HG03045 (cell line): ENCODE results near the gene PLXDC1.

Source experiments
- ATAC-seq: cut with Tn5 transposase; IDR thresholded peaks from one replicate; pipeline ENCODE4 v1.9.1; 2021; ENCODE audit warnings: mild to moderate bottlenecking, moderate library complexity; ENCODE audit not compliant: unreplicated experiment

The PLXDC1 gene

DNA sequence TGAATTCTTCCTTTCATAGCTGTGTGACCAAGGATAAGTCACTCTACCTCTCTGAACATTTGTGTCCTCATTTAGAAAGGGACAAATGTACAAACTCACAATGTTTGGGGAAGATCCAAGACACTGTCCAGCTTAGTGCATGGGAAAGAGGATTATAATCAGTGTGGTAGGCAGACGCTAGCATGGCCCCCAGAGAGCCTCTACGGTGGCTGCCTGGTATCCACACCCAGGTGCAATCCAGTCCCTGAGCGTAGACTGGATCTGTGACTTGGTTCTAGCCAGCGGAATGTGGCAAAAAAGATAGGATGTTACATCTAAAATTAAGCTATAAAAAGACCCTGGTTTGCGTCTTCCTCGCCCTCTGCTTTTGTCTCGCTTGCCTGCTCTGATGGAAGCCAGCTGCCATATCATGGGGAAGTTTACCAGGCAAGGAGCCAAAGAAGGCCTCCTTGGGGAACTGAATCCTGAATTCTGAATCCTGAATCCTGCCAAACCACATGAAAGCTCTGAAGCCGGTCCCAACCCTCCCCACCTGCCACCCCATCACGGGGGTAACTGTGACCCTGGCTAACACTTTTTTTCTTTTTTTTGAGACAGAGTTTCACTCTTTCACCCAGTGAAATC is 51.7 kb downstream of the PLXDC1 start:
- no peak for ATAC-seq

DNA sequence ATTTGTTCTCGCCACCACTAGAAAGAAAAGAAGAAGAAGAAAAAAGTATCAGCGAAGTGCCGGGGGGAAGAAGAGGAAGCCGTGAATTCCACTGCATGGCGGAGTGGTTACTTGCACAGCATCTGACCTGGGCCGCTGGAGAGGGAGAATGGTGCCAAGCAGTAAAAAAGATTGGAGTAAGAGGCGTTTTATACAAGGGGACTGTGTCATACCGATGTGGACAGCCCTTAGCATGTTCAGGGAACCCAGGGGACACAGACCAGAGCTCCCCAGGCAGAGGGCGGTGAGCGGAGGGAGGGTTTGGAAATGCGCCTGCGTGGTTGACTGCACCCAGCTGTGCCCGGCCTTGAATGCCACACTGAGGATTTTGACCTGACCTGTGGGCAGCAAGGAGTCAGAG is 52.8 kb downstream of the PLXDC1 start:
- no peak for ATAC-seq

DNA sequence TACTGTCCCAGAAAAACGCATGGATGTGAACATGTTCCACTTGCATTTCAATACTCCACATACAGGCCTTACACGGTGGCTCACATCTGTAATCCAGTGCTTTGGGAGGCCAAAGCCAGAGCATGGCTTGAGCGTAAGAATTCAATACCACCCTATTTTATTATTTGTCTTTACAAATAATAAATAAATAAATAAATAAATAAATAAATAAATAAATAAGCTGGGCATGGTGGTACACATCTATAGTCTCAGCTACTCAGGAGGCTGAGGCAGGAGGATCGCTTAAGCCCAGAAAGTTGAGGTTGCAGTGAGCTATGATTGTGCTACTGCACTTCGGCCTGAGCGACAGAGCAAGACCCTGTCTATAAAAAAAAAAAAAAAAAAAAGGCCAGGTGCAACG is 53.9 kb downstream of the PLXDC1 start:
- no peak for ATAC-seq

DNA sequence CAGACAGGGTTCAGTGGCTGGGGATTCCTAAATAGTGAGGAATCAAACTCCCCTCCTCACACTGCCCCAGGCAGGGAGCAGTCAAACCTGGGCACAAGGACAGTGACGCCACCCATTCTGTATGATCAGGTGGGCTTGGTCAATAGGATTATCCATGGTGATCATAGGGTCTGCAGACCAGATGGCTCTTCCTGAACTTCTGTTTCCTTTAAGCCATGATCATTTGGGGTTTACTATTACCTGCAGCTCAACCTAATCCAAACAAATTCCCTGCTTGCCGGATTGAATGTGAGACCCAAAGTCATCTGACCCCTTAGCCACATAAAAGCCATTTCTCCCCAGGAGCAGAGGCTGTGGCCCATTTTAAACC is 54.3 kb downstream of the PLXDC1 start:
- ATAC-seq: no peak

DNA sequence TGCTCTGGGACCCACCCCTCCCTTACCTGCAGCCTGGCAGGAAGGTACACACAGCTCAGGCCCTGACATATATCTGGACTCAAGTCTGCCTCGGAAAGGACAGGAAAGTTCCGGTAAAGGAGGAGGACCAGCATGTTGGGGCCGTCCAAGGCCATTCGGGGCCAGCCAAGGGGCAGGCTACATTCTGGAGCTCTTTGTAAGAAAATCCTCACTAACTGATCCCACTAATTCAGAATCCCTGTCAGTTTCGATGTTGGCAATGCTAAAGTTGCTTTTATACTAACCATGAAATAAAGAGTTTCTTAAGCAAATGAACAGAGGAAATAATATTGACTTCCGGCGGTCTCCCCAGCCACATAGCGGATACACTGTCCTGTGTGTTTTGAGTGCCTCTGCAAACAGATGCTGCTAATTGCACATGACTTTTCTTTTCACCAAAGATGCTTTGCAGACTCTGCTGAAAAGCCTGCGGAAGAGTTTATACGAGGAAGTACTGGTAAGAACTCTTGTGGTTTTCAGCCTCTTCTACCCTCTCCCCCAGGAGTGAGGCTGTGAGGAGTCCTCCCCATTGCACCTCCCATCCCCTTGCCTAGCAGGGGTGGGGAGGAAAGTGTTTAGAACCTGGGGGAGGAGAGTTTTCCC is 54.8 kb downstream of the PLXDC1 start:
- ATAC-seq: no peak

DNA sequence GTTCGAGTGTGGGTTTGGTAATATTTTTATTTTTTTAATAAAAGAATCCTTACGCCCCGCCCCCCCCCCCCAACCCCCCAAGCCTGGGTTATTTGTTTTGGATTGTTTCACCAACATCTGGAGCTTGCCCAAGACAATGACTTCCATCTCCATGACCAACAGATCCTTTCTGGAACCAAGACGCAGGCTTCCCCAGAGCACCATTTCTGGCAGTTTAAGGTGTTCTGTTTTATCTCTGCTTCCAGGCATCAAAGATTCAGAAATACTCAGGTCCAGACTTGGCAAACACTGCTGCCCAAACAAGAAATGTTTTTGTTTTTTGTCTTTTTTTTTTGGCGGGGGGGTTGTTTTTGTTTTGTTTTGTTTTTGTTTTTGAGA is 56.1 kb downstream of the PLXDC1 start:
- ATAC-seq: no peak

DNA sequence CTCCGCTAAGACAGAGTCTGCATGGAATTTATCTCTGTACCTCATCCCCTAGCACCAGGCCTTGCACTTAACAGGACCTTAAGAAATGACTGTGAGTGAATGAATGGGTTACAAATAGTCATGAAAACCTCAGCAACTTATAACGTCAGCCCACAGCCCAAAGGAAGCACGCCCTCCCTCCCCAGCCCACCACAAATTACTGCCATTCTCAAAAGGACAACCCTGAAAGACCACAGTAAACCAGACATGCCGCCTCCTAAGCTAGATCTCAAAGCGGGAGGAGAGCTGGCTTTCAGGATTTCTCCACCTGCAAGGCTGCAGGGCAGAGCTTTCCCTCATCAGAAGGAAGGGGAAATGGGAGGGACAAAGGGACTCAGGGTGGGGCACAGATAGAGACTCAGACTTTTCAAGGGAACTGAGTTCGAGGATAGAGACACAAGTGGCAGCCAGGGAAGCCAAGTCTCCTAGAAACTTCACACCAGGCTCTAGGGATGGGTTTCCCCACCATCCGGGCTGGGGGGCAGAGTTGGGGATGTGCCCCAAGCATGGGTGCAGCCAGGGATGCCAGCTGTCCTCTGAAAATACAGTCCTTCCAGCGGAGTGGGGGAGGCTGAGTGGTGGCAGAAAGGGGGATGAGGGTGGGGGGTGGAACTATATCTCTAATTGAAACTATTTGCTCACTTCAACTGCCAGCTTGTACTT is 56.7 kb downstream of the PLXDC1 start:
- ATAC-seq: no peak

DNA sequence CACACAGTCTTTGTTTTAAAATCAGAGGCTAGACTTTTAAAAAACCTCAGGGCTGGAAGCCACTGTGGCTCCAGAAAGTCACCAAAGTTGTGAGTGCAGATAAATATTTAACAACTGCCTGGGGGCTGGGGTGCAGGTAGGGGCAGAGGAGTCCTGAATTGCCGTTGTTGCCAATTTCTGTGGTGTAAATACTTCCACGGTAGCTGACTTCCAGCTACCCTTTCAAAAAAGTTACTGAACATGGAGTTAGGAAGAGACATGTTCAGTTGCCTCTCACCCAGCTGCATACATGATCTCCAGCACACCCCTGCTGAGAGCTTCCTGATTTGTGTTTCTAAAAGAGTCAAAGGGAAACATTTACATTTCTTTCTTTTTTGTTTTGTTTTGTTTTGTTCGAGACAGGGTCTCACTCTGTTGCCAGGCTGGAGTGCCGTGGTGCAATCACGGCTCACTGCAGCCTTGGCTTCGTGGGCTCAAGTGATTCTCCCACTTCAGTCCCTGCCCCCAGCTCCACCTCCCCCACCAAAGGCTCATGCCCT is 58.7 kb downstream of the PLXDC1 start:
- ATAC-seq: no peak

DNA sequence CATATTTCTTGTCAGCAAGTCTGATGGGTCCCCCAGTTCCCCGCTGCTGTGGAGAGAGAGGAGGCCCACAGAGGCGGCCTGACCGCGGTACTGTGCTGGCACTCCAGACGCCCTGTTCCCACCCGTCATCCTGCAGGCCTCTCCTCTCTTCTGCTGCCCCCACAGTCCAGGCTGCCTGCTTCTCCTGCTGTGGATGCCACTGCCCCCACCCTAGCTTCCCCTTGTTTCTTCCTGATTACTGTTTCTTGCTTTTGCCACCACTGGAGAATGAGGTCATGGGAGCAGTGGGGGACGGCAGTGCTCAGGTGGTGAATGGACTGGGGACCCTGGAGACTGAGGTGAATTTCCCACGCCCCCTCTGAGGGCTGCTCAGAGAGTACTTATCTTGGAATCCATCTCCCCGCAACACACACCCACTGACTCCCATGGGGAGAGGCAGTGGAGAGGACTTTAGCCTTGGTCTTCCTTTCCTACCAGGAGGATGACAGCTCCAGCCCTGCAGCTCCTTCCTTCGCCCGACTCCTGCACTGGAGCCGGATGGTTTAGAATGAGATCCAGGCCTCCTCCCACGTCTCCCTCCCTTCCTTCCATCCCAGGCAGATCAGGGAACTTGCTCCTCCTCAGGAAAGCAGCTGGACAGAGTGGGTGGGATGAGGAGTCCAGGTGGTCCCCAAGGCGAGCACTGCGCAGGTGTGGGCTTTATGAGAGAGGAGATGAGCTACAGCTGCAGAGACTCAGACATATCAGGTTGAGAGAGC is 60.4 kb downstream of the PLXDC1 start:
- ATAC-seq: no peak

DNA sequence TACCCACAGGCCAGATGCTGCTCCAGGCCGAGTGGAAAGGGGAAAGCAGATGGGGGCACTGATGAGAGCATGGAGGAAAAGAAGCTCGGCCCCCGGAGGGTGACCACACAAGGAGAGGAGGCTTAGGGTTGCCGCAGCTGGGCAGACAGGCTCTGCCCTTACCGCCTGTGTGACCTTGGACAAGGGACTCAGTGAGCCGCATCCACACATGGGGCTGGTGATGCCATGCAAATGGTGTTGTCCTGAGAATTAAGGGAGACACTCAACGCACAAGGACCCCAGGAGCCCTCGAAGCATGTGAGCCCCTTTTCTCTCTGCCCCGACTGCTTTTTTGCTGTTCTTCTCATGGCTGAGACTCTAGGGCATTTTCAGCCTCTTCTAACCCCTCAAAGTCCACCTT is 61.0 kb downstream of the PLXDC1 start:
- no peak for ATAC-seq

DNA sequence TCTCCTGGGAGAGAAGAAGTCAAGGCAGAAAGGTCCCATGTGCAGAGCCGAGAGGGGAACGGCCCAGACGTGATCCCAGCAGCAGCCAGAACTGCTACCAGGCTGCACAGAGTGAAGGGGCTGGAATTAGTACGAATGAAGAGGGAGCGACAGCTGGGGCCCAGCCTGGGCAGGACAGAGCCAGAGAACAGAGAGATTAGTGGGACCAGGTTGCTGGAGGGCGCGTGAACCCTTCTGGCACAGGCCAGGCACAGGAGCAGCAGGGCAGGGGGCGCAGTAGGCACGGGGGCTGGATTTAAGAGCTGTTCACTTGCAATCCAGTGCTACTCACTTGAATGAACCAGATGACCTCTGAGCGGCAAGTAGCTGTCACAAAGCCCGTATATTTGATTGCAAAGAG is 66.9 kb downstream of the PLXDC1 start:
- ATAC-seq: no peak

DNA sequence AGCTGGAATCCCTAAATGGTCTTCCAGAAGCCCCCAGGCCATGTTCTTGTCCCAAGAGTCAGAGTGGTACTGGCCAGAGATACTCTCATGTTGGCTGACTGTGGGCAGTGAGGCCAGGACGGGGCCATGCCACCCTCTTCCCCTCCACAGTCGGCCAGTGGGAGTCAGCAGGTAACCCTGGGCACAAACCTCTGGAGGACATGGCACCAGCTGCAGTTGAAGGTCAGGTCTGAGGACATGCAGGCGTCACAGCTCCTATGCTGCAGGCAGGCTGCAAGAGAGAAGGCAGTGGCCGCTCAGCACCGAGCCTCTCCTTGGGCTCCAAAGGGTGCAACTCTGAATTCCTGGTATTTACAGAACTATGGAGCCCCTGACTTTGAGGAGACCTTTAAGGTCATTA is 68.2 kb downstream of the PLXDC1 start:
- no peak for ATAC-seq

DNA sequence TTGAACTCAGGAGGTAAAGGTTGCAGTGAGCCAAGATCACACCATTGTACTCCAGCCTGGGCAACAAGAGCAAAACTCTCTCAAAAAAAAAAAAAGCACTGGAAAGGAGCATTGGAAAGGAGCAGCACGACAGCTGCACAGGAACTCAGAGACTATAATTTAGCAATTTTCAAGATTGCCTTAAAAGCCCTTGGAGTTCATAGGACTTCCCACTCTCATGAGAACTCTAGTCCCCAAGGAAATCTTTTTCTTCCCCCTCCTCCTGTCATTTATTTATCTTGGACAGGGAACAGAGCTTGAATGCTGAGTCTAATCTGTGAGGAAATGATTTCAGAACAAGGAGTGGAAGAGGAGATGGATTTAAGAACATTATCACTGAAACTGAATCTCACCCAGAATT is 69.0 kb downstream of the PLXDC1 start:
- ATAC-seq: no peak

DNA sequence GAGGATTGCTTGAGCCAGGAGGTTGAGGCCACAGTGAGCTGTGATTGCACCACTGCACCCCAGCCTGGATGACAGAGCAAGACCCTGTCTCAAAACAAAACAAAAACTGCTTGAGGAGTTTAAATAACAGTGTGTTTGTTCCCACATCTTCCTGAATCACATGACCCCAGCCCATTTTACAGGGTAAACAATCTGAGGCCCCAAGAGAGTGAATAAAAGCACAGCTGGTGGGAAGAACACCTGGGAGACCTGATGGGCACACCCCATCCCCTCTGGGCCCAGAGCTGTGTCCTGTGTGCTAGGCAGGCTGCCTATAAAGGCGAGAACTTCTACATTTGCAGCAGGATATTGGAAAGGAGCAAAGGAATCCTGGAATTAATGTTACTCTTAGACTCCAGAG is 69.6 kb downstream of the PLXDC1 start:
- no peak for ATAC-seq

DNA sequence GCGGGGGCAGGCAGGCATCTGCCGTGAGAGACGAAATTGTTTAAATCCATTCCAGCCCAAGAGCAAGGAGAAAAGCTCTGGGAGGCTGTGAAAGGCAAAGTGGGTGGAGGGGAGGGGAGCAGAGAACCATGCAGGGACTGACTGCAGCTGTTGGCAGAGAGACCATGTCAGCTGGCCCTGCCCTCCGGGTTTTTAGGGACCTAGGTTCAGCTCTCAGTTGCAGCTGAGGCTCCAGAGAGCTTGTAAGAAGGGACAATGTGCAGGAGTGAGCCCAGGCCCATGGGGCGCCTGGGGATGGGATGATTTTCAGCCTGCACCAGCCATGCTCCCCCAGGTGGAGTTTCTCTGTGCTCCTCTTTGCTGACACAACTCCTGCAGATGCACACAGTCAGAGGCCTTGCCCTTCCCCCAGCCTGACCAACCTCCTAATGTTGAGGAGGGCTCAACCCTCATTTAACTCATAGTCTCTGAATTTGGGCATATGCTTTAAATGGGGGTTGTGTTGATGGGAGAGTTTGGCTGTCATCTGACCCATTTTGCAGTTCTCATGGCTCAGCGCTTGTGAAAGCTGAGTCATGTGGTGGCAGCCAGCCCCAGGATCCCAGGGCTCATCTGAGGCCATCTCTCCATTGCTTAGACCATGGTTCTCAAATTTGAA is 70.9 kb downstream of the PLXDC1 start:
- ATAC-seq: no peak

DNA sequence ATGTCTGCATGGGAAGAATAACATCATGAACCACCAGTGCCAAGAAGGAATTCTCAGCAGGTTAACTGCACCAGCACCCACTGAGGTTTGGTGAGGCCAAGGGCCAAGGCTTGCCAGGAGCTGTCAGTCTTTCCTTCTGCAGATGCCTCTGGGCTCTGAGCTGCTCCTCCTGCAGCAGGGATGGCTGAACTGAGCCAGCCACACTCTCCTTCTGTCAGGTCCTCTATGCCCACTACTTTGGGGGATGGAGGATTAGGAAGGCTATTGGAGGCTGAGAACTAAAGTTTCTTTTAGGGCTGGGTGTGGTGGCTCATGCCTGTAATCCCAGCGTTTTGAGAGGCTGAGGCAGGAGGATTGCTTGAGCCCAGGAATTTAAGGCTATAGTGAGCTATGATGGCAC is 71.6 kb downstream of the PLXDC1 start:
- no peak for ATAC-seq

DNA sequence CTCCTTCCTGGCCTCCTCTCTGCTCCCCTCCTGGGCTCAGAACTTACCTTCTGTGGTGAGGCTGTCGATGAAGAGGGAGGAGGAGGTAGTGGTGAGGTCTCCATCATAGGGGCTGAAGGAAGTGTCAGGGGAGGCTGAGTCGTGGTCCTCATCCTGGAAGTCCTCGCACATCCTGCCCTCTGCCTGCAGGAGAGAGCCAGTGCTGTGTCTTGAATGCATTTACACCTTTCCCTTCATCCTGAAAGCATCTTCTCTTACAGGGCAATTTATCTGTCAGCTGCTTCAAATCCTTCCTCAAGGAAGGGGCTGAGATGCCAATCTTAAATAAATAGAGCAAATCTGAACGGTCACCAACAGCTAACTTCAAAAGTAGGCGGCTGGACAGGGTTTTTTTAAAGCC is 73.6 kb downstream of the PLXDC1 start:
- no peak for ATAC-seq

DNA sequence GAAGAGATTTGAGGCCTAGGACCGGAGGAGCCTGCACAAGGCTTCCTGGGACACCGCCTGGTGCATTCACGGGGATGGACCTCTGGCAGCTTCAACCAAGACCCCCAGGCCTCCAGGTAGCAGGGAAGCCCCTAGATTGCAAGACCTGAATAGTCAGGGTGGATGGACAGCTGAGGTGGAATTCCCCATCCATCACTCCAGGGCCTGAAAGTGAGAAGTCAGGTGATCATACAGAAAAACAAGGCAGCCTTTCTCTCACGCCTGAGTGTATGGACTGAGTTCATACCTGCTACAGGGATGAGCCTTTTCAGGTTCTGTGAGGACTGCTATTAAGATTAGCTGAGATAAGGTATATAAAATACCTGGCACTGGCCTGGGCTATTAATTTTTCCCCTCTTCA is 74.2 kb downstream of the PLXDC1 start:
- no peak for ATAC-seq

DNA sequence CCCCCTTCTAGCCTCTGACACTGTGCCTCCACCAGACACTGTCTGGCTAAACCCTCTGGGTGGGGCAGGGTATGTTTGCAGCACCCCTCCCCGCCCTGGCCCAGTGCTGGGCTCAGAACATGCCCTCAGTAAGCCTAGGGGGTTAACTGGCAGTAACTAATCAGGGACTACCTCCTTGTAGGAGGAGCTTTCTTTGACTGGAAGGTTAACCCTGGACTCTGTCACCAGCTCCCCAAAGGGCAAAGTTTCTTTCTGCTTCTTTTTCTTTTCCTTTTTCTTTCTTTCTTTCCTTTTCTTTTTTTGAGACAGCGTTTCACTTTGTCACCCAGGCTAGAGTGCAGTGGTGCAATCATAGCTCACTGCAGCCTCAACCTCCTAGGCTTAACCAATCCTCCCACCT is 76.8 kb downstream of the PLXDC1 start:
- no peak for ATAC-seq

DNA sequence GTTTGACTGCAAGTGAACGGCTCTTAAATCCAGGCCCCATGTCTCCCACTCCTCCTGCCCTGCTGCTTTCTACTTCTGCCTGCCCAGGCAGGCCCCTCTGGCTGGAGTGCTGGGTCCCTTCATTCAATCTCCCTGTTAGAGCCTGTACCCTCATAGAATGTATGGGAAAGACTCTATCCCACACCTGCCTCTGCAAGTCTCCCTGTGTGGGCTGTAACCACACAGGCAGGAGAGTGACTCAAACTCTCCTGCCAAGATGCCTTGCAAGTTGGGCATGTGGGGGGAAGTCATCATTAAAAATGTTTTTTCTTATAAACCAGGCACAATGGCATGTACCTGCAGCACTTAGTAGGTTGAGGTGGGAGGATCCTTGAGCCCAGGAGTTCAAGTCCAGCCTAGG is 77.5 kb downstream of the PLXDC1 start:
- no peak for ATAC-seq

DNA sequence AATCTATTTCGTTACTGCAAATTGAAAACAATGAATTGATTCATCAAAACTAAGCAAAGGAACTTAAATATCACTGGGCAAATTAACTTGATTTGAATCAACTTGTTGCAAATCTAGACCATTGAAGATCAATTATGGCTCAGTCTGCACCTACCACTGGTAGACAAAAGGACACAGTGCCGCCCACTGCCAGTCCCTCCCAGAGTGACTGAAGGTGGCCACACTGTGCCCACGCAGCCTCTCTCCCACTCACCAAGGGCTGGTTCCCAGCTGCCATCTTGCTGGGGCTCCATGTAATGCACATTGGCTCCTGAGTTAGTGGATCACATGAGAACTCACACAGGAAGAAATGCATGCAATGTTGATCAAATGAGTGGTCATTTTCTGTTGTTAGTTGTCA is 78.1 kb downstream of the PLXDC1 start:
- no peak for ATAC-seq
